Ishikawa (cell line): Measurements from ENCODE around the gene DSP.

Source experiments
- CEBPB ChIP-seq: IDR thresholded peaks from 2 replicates; pipeline ENCODE4 v1.6.1; 2012
- CREB1 ChIP-seq: IDR thresholded peaks from 2 replicates; pipeline ENCODE4 v1.6.1; 2012; ENCODE audit warnings: low read depth
- EGR1 ChIP-seq: IDR thresholded peaks from 2 replicates; pipeline ENCODE4 v1.6.1; 2012
- EP300 ChIP-seq: IDR thresholded peaks from 2 replicates; pipeline ENCODE4 v1.6.1; 2012; ENCODE audit warnings: borderline replicate concordance
- FOXM1 ChIP-seq: IDR thresholded peaks from 2 replicates; pipeline ENCODE4 v1.6.1; 2012; ENCODE audit warnings: low read depth, borderline replicate concordance
- NFIC ChIP-seq: IDR thresholded peaks from 2 replicates; pipeline ENCODE4 v1.6.1; 2012
- RAD21 ChIP-seq: IDR thresholded peaks from 2 replicates; pipeline ENCODE4 v1.6.1; 2012; ENCODE audit warnings: low read depth
- TAF1 ChIP-seq: IDR thresholded peaks from 2 replicates; pipeline ENCODE4 v1.6.1; 2012; ENCODE audit warnings: low read depth, mild to moderate bottlenecking
- TCF12 ChIP-seq: IDR thresholded peaks from 2 replicates; pipeline ENCODE4 v1.6.1; 2012; ENCODE audit warnings: low read depth
- TEAD4 ChIP-seq: IDR thresholded peaks from 2 replicates; pipeline ENCODE4 v1.6.1; 2012
- YY1 ChIP-seq: IDR thresholded peaks from 2 replicates; pipeline ENCODE4 v1.6.1; 2012; ENCODE audit warnings: low read depth
- ZBTB7A ChIP-seq: IDR thresholded peaks from 2 replicates; pipeline ENCODE4 v1.6.1; 2012; ENCODE audit warnings: low read depth
- TF ChIP-seq, protein P1 (sequence below): IDR thresholded peaks from 2 replicates; pipeline ENCODE4 v1.6.1; 2012
- TF ChIP-seq, protein P2 (sequence below): IDR thresholded peaks from 2 replicates; pipeline ENCODE4 v1.6.1; 2012; ENCODE audit warnings: low read depth, mild to moderate bottlenecking
- TF ChIP-seq, protein P3 (sequence below): IDR thresholded peaks from 2 replicates; pipeline ENCODE4 v1.6.1; 2012

The DSP gene

DNA sequence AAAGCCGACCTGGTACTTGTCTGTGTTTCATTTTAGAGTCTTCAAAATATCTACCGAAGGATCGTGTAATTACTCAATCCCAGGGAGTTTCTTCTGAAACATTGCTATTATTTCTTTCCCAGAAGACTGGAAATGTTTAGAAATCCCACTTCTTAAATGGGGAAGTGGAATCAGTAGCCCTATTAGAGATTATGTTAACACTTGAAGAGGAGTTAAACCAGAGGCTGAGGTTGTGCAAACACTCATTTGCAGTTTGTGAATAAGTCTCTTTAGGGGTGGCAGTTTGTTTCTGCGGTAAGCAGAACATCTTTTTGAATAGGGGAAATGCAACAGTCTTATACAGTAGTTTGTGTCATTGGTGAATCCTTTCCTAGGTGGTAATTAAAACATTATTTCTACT is 21.3 kb downstream of the DSP start:
- no peak for TF ChIP-seq CEBPB
- no peak for TF ChIP-seq ZBTB7A
- TF ChIP-seq, protein P1, sequence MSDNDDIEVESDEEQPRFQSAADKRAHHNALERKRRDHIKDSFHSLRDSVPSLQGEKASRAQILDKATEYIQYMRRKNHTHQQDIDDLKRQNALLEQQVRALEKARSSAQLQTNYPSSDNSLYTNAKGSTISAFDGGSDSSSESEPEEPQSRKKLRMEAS, result no peak
- TF ChIP-seq, protein P2, sequence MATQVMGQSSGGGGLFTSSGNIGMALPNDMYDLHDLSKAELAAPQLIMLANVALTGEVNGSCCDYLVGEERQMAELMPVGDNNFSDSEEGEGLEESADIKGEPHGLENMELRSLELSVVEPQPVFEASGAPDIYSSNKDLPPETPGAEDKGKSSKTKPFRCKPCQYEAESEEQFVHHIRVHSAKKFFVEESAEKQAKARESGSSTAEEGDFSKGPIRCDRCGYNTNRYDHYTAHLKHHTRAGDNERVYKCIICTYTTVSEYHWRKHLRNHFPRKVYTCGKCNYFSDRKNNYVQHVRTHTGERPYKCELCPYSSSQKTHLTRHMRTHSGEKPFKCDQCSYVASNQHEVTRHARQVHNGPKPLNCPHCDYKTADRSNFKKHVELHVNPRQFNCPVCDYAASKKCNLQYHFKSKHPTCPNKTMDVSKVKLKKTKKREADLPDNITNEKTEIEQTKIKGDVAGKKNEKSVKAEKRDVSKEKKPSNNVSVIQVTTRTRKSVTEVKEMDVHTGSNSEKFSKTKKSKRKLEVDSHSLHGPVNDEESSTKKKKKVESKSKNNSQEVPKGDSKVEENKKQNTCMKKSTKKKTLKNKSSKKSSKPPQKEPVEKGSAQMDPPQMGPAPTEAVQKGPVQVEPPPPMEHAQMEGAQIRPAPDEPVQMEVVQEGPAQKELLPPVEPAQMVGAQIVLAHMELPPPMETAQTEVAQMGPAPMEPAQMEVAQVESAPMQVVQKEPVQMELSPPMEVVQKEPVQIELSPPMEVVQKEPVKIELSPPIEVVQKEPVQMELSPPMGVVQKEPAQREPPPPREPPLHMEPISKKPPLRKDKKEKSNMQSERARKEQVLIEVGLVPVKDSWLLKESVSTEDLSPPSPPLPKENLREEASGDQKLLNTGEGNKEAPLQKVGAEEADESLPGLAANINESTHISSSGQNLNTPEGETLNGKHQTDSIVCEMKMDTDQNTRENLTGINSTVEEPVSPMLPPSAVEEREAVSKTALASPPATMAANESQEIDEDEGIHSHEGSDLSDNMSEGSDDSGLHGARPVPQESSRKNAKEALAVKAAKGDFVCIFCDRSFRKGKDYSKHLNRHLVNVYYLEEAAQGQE, result no peak
- TF ChIP-seq EP300, result no peak
- TF ChIP-seq TAF1, result no peak
- TF ChIP-seq, protein P3, sequence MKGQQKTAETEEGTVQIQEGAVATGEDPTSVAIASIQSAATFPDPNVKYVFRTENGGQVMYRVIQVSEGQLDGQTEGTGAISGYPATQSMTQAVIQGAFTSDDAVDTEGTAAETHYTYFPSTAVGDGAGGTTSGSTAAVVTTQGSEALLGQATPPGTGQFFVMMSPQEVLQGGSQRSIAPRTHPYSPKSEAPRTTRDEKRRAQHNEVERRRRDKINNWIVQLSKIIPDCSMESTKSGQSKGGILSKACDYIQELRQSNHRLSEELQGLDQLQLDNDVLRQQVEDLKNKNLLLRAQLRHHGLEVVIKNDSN, result no peak
- TF ChIP-seq TEAD4, result no peak
- no peak for TF ChIP-seq CREB1
- no peak for TF ChIP-seq EGR1
- no peak for TF ChIP-seq RAD21
- TF ChIP-seq FOXM1, result no peak
- TF ChIP-seq TCF12, result no peak
- no peak for TF ChIP-seq YY1
- no peak for TF ChIP-seq NFIC

DNA sequence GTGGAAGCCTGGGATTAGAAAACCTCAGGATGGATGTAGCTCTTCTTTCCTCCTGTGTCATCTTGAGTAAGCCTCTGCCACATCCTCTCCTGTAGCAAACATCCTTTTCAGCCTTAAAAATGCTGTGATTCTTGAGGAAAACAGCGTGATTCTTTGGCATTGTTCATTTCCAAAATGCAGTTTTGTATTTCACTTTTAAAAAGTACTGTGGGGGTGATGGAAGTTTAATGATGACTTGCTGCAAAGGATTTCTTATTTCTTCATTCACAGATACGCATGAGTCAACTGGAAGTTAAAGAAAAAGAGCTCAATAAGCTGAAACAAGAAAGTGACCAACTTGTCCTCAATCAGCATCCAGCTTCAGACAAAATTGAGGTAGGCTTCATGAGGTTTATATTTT is 24.6 kb downstream of the DSP start:
- no peak for TF ChIP-seq CREB1
- TF ChIP-seq, protein P3, result no peak
- TF ChIP-seq ZBTB7A, result no peak
- TF ChIP-seq TAF1, result no peak
- TF ChIP-seq EP300, result no peak
- TF ChIP-seq EGR1, result no peak
- TF ChIP-seq, protein P1, result no peak
- TF ChIP-seq RAD21, result no peak
- TF ChIP-seq, protein P2, result no peak

DNA sequence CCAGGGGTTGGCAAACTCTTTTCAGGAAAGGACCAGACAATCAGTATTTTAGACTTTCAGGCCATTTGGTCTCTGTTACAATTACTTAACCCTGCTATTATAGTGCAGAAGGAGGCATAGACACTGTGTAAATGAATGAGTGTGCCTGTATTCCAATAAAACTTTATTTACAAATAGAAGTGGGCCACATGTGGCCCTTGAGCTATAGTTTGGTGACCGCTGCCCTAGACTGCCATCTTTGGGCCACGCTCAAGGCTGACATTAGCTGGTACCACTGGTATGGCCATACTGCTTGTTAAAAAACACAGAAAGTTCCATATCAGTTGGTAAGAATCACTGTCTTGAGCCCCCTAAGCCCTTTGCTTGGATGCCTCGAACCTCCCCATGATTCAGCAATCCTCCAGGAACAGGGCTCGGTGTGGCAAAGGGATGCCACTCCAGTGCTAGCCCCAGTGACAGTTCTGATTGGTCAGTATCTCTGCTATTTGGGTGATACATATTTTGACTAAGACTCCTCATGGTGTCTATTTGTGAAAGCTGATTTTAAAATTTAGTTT is 25.2 kb downstream of the DSP start:
- TF ChIP-seq TAF1 (no peak), RAD21 (peak; percentile 37; the same call in 1 of the 2 replicates), ZBTB7A (no peak), EGR1 (no peak)
- TF ChIP-seq, protein P1, result no peak
- TF ChIP-seq, protein P2, result no peak

DNA sequence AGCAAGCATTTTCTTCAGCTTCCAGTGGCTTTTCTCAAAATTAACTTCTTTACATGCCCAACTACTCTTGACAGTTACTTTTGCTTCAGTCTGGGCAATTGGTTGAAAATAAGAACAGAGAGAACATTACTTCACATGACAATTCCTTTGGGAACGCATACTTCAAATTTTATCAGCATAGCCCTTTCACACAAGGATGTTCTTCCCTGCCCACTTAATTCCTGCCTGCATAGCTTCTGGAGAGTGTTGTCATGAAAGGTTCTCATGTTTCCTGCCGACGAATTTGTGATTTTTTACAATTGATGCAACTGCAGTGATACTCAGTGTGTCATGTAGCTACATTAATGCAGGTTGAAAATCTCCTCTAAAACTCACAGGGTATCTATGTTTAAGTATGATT is 26.6 kb downstream of the DSP start:
- TF ChIP-seq, protein P2, result no peak
- no peak for TF ChIP-seq TEAD4
- no peak for TF ChIP-seq EGR1
- TF ChIP-seq YY1, result no peak
- no peak for TF ChIP-seq CREB1
- TF ChIP-seq, protein P1, result no peak
